Activated T-cell treated with anti-CD3 and anti-CD28 coated beads, Interleukin-2, amount 50 U/mL, for 72 hours (primary cell): ENCODE data around the gene PTCH1. TPM values are rescaled to one million over a fixed set of nuclear protein-coding genes. Genes with fewer than 3 reads are reported as not detected.

Experiments used
- ATAC-seq, 2 donors: fragments of 150-1000 bp; cut with Tn5 transposase; replicated peaks in 1 of 2; 2 replicates each; pipeline ENCODE4 v1.10.0; 2021; ENCODE audit warnings: moderate library complexity in 2 of 2, mild to moderate bottlenecking in 1 of 2
- DNase-seq, 2 donors: peaks; one replicate each; pipeline ENCODE4 v3.0.0; 2021 to 2022; ENCODE audit warnings: mixed read lengths in 1 of 2
- H3K27ac Mint-ChIP-seq: one replicate; pipeline ENCODE4 v1.8.0; 2022; ENCODE audit warnings: mild to moderate bottlenecking, moderate library complexity, mixed read lengths
- H3K27me3 Mint-ChIP-seq: one replicate; pipeline ENCODE4 v1.8.0; 2022; ENCODE audit warnings: low read depth, mixed read lengths
- H3K36me3 Mint-ChIP-seq, 2 donors: one replicate each; pipeline ENCODE4 v1.8.0; 2022; ENCODE audit warnings: mixed read lengths in 2 of 2, mild to moderate bottlenecking in 1 of 2; ENCODE audit not compliant: insufficient read depth in 2 of 2
- H3K4me1 Mint-ChIP-seq: one replicate; pipeline ENCODE4 v1.8.0; 2022; ENCODE audit warnings: low read depth, mixed read lengths
- H3K4me3 Mint-ChIP-seq, 2 donors: one replicate each; pipeline ENCODE4 v1.8.0; 2022; ENCODE audit warnings: mild to moderate bottlenecking in 2 of 2, mixed read lengths in 2 of 2, moderate library complexity in 2 of 2
- H3K9me3 Mint-ChIP-seq, 2 donors: one replicate each; pipeline ENCODE4 v1.8.0; 2022; ENCODE audit warnings: mixed read lengths in 2 of 2
- total RNA-seq, 2 donors: library from RNA; stranded (reverse); gene quantifications; one replicate each; pipeline ENCODE4 v1.2.3, GENCODE V29; 2022

The PTCH1 gene
- total RNA-seq, 2 donors from 2014 or later: 5.9 to 10.5 TPM

DNA sequence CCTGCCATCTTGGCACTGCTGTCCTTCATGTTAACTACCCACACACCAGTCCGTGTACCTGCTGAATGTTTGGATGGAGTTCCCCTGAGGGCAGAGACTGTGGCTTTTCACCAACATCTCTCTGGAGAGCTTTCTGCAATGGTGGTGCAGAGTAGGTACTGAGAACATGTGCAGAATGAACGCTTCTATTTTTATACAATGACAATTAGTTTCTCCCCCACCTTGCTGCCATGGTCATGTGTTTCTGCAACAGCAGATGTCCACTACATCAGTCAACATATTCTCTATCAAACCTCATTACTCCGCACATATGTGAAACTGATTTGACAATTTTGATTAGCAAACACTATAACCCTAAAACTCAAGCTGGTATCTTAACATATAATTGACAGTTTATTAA lies 14.5 kb downstream of the PTCH1 start:
- Mint-ChIP-seq H3K4me1 (peaks cover 23% of the 10 kb centered on the region), H3K27ac (no peak overlapping the region), H3K36me3 (no peaks in the 10 kb centered on the region), H3K27me3 (peaks cover 29% of the 10 kb centered on the region), H3K9me3 (no peaks in the 10 kb centered on the region), H3K4me3 (no peak overlapping the region)
- ATAC-seq: no peak
- DNase-seq: no peak

DNA sequence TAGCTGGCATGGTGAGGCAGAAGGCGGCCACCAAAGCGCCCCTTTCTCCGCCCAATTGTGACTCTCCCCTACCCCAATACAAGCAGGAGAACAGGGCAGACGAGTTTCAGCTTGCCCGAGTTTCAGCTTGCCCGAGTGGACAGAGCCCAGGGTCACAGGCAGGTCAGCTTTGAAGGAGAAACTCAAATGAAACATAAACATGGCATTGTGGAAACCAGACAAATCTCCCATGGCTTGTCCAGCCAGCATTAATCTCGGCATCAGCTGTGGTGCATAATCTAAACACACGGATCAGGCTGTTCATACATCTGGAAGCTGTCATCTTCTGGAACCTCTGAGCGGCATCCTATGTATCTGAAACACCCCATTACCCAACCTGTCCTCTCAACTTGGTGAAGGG lies 16.9 kb downstream of the PTCH1 start:
- Mint-ChIP-seq H3K9me3 (no peaks in the 10 kb centered on the region), H3K36me3 (no peaks in the 10 kb centered on the region), H3K4me1 (peaks cover 20% of the 10 kb centered on the region), H3K4me3 (no peak overlapping the region), H3K27me3 (peaks cover 21% of the 10 kb centered on the region), H3K27ac (no peak overlapping the region)
- ATAC-seq: no peak
- DNase-seq: no peak

DNA sequence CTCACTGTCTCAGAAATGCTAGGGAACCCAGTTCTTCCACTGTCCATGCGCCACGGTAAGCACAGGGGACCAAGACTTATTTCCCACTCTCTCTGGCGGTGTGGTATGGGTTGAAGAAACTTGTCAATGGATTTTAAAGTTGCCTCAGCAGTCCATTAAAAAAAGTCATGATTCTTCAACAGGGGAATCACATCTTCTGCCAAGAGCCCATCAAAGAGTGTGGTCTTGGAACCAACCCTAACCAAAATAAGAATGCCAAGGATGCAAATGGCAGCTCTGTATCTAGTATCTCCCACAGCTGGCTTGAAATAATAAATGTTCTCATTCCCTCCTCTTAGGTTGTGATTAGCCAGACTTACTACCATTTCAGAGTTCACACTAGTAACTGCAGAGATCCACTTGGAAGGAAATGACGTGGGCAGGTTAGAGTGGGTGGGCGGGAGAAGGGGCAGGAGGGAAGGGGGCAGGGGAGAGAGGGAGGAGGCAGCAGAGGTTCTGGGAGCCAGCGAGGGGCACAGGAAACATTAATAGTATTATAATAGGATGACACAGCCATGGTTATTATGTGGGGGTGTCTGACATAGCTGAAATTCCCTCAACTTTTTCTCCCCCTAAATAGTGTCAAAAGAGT lies 17.6 kb downstream of the PTCH1 start:
- ATAC-seq (no peak), DNase-seq (no peak)
- Mint-ChIP-seq H3K27me3 (peaks cover 15% of the 10 kb centered on the region), H3K9me3 (no peaks in the 10 kb centered on the region), H3K4me3 (no peak overlapping the region), H3K4me1 (peaks cover 20% of the 10 kb centered on the region), H3K27ac (no peak overlapping the region), H3K36me3 (no peaks in the 10 kb centered on the region)

DNA sequence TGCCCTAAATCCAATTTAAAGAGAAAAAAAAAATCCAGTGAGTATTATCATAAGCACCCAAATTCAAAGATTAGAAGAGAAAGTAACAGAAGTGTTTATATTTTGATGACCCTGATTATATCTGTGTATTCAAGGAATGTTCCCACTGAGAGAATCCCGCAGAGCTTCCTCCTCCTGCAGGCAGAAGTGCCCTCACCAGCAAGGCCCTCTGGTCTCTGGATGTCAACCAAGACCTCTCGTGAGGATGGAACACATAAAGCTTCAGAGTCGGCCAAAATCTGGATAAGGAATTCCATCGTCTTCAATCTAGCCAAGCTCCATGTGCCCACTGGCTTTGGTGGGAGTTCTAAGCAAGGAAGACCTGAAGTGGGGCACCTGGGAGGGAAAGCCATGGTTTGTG lies 18.1 kb downstream of the PTCH1 start:
- peaks cover 21% of the 10 kb centered on the region for H3K4me1 Mint-ChIP-seq
- H3K9me3 Mint-ChIP-seq: no peaks in the 10 kb centered on the region
- no peaks in the 10 kb centered on the region for H3K36me3 Mint-ChIP-seq
- DNase-seq: no peak
- H3K4me3 Mint-ChIP-seq: no peak overlapping the region
- peaks cover 13% of the 10 kb centered on the region for H3K27me3 Mint-ChIP-seq
- no peak overlapping the region for H3K27ac Mint-ChIP-seq
- ATAC-seq: no peak

DNA sequence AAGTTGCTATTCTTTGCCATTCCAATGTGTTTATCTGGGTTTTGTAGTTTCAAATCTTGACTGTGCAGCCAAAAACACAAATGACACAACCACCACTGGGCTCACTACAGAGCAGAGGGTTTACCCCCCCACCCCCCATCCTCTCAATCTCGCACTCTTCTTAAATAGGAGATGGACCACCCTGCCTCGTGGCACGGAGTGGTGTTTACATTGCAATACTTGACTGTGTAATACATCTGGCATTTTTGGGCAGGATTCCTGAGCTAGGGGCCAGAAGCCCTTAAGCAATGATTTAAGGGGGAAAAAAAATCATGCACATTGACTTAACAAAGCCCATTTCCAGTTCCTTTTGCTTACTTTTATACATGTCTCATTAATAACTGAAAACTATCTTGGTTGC lies 19.0 kb downstream of the PTCH1 start:
- H3K36me3 Mint-ChIP-seq: no peaks in the 10 kb centered on the region
- DNase-seq: no peak

DNA sequence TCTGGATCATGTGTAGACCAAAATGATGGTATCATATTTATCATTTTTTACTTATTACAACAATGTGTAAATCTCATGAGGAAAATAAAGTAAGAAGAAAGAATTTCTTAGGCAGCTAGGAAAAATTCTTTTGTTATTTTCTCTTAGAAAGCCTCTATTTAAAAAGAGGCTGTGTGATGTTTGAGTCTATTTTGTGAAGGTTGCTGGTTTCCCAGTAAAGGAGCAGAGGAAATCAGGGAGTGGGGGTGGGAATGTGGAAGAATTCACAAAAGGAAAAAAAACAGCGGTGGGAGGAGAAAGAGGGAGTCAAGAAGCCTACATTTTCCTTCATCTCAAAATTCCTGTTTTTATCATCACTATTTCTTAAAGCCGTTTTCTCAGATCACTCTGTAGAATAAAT lies 20.1 kb downstream of the PTCH1 start:
- Mint-ChIP-seq H3K27ac (no peak overlapping the region), H3K4me3 (no peak overlapping the region), H3K9me3 (no peaks in the 10 kb centered on the region), H3K27me3 (no peaks in the 10 kb centered on the region), H3K4me1 (peaks cover 31% of the 10 kb centered on the region), H3K36me3 (no peaks in the 10 kb centered on the region)
- ATAC-seq (no peak), DNase-seq (no peak)

More for the DNA sequence above, 19.0 kb downstream of the PTCH1 start:
- Mint-ChIP-seq H3K9me3 (no peaks in the 10 kb centered on the region), H3K27ac (no peak overlapping the region), H3K27me3 (peaks cover 5% of the 10 kb centered on the region), H3K4me1 (peaks cover 21% of the 10 kb centered on the region), H3K4me3 (peak overlapping the region in 1 of 2 donors; percentile 34)
- no peak for ATAC-seq

DNA sequence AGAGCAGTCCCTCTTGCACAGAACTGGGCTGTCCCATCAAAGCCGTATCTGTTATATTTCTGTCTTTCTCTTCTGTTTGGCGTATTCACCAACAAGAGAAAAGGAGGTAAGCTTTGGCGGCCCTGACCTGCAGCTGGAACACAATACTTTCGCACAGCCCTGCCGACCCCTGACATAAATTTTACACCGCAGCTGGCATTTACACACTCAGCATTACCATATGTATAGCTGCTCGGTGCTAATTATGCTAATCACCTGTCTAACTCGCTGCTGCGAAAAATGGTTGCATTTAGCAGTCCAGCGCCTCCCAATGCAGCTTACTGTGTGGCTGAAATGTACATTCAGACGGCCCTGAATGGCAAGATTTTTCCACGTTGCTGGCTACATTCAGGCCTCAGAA lies 20.8 kb downstream of the PTCH1 start:
- no peak for ATAC-seq

DNA sequence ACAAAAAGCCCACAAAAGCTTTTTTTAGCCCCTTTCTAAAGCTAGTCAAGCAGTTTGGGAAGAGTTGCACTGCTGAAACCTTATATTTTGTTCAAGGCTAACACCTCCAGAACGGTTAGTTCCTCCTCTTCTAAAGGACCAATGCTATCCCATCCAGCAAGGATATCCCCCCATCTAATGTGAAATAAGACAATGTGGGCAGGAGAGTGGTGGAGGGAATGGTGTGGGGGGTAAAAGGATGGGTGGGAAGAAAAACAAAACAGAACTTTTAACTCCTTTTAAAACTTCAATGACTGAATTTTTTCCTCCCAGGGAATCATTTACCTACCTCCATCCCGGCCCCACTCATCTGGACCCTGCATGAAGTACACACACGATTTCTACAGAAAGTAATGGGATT lies 21.2 kb downstream of the PTCH1 start:
- H3K4me3 Mint-ChIP-seq: no peak overlapping the region
- H3K4me1 Mint-ChIP-seq: peaks cover 34% of the 10 kb centered on the region
- H3K36me3 Mint-ChIP-seq: no peaks in the 10 kb centered on the region
- H3K27me3 Mint-ChIP-seq: no peaks in the 10 kb centered on the region
- no peak for DNase-seq
- no peak overlapping the region for H3K27ac Mint-ChIP-seq
- H3K9me3 Mint-ChIP-seq: no peaks in the 10 kb centered on the region
- ATAC-seq: no peak

More for the DNA sequence above, 20.8 kb downstream of the PTCH1 start:
- no peak overlapping the region for H3K27ac Mint-ChIP-seq
- H3K27me3 Mint-ChIP-seq: no peaks in the 10 kb centered on the region
- H3K4me3 Mint-ChIP-seq: no peak overlapping the region
- no peaks in the 10 kb centered on the region for H3K36me3 Mint-ChIP-seq
- H3K4me1 Mint-ChIP-seq: peaks cover 34% of the 10 kb centered on the region
- no peaks in the 10 kb centered on the region for H3K9me3 Mint-ChIP-seq
- DNase-seq: no peak

DNA sequence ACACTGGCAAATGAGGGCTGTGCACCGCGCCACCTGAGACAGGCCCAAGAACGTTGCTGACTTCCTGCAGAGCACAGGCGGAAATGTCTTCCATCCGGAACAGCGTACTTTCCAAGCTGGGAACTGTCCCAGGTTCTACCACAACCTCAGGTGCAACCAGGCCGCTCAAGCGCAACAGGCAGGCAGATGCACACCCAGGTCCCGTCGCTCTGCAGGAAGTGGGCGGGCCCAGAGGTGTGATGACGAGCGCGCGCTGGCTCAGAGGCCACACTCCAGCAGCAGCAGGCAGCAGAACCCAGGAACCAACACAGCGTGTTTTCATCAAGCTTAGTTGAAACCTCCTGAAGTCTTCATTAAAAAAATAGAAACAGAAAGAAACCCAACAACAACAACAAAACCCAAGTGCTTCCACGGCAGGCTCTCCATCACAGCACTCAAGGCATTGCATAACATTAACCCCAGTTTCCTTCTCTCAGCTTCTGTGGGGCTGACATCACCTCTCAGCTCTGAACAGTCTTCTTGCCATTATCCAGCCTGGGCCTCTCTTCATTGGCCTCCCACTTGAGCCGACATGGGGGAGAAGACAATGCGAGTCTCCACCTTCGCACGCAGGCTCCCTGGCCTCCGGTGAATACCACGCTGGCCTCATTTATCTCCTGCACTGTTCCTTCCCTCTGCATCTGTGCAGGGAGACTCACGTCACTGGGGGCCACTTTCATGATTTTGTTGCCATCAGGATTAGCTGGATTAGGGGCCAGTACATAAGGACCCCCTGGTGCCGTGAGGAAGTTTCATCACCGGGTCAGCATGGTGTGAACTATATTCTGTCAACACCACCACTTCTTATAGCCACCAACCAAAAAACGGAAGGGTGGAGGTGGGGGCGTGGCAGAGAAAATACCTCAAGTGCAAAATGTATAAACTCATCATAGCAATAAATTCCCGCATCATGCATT lies 22.1 kb downstream of the PTCH1 start:
- Mint-ChIP-seq H3K36me3 (no peaks in the 10 kb centered on the region), H3K9me3 (no peaks in the 10 kb centered on the region), H3K4me1 (peaks cover 34% of the 10 kb centered on the region), H3K27ac (peak overlapping the region; percentile 88), H3K4me3 (peak overlapping the region; percentile 87 to 92), H3K27me3 (no peaks in the 10 kb centered on the region)
- ATAC-seq (peak; percentile 98 to 99), DNase-seq (peak; percentile 86 to 87)

DNA sequence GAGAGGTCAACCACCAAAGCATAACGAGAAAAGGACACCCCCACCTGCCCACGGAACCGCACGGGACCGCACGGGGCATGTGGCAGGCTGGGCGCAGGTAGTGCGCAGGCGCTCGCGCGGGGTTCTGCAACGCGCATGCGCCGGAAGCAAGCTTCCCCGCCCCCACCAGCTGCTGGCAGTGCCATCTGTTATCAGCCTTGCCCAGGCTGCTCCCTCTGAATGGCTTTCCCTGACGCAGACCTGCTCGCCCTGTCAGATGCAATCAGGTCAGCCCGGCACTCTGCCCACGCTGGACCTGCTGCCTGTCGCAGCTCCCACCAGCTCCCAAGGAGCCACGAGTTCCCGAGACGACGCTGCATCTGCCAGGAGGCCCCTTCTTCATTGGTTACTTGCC lies 22.8 kb downstream of the PTCH1 start:
- H3K36me3 Mint-ChIP-seq: no peaks in the 10 kb centered on the region
- DNase-seq (peak in 1 of 2 donors; percentile 46), ATAC-seq (peak; percentile 14 to 21)
- H3K27me3 Mint-ChIP-seq: no peaks in the 10 kb centered on the region
- peak overlapping the region; percentile 88 for H3K27ac Mint-ChIP-seq
- H3K9me3 Mint-ChIP-seq: no peaks in the 10 kb centered on the region
- H3K4me3 Mint-ChIP-seq: peak overlapping the region; percentile 87 to 92
- H3K4me1 Mint-ChIP-seq: peaks cover 34% of the 10 kb centered on the region

DNA sequence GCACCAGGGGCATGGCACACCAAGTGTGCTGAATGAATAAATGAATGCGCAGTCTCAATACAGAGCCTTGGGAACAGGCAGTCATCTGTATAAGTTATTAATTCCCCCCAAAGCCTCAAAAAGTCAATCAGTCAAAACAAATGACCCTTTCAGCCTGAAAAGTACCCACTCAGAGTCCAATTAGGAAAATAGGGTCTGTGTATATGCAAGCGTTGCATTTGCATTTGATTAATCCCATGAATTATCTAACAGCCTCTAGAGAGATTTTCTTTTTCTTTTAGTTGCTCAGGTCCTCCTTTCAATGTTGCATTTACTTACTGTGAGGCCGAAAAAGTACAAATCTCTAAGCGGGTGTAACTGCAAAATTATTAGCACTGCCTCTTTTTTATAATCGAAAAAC lies 23.4 kb downstream of the PTCH1 start:
- peak overlapping the region in 1 of 2 donors; percentile 92 for H3K4me3 Mint-ChIP-seq
- H3K9me3 Mint-ChIP-seq: no peaks in the 10 kb centered on the region
- no peaks in the 10 kb centered on the region for H3K27me3 Mint-ChIP-seq
- H3K4me1 Mint-ChIP-seq: peaks cover 34% of the 10 kb centered on the region
- no peak overlapping the region for H3K27ac Mint-ChIP-seq
- DNase-seq: no peak
- no peaks in the 10 kb centered on the region for H3K36me3 Mint-ChIP-seq
- no peak for ATAC-seq

DNA sequence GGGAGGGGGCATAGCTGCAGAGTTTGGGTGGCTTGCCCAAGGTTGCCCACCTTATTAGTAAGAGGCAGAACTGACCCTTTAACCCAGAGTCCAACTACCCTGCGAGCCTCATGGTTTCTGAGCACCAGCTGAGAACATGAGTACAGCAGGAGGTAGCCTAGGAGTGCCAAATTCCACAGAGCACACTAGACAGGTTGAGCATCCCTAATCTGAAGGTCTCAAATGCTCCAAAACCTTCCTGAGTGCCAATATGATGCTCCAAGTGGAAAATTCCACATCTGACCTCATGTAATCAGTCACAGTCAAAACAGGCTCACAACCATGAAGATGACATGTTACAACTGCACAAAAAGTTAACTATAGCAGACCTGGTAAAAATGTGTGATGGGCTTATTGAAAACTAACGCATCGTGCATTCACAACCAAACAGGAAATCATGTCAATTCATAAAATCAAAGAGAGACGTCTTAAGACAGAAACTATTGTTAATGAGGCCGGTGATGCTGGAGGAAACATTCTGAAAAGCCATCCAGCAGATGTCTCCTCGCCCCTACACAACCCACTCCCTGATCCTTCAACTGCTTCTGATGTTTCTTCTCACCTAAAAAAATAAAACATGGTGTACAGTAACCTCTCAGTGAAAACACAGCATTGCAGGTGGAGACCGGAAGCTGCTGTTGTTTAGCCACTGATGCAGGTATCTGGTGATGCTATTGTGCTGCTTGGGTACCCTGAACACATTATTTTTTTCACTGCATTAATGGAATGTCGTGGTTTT lies 25.0 kb downstream of the PTCH1 start:
- Mint-ChIP-seq H3K36me3 (no peaks in the 10 kb centered on the region), H3K9me3 (no peaks in the 10 kb centered on the region), H3K4me1 (peaks cover 25% of the 10 kb centered on the region), H3K27ac (peak overlapping the region; percentile 11), H3K27me3 (no peaks in the 10 kb centered on the region), H3K4me3 (peak overlapping the region in 1 of 2 donors; percentile 72)
- DNase-seq (no peak), ATAC-seq (no peak)

DNA sequence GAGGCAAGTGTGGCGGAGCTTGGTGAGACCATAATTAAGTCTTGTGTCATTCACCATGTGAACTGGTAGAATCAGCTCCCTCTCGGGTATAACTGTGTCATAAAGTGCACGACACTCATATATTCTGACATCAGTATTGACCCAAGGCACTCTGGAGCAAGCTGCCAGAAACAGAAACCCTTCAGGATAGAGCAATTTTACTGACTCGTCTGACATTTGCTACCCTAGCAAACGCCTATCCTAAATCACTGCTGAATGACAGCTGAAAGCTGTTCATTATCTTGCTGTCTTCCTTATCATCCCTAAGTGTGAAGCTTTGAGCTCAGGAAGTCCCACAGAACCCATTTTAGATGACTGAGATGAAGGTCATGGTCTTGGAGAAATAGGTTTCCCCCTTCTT lies 27.8 kb downstream of the PTCH1 start:
- Mint-ChIP-seq H3K4me3 (no peak overlapping the region), H3K27ac (no peak overlapping the region), H3K4me1 (peaks cover 13% of the 10 kb centered on the region), H3K36me3 (no peaks in the 10 kb centered on the region), H3K9me3 (no peaks in the 10 kb centered on the region), H3K27me3 (no peaks in the 10 kb centered on the region)
- no peak for ATAC-seq
- DNase-seq: no peak
